Epithelial cell of proximal tubule (primary cell): ENCODE results near the gene TP53BP2. TPM values are rescaled to one million over a fixed set of nuclear protein-coding genes. Genes with fewer than 3 reads are reported as not detected.

Experiments
- DNase-seq: peaks from one replicate; pipeline ENCODE4 v3.0.0-alpha.2; 2011; ENCODE audit warnings: low read depth
- H3K4me3 ChIP-seq: 2 replicates; pipeline ENCODE4 v1.5.1; 2011; ENCODE audit warnings: low read depth, mild to moderate bottlenecking, low read length
- total RNA-seq: library from RNA; depleted of rRNA; stranded (reverse); fragments of >200 nt; gene quantifications from 2 replicates; pipeline ENCODE4 v1.2.3, GENCODE V29; 2015
- TF ChIP-seq, protein P1 (sequence below): conservative IDR thresholded peaks from 2 replicates; pipeline ENCODE4 v1.5.1; 2012; ENCODE audit warnings: low read depth, mild to moderate bottlenecking, low read length

The TP53BP2 gene
- total RNA-seq, 1 donor from 2014 or later, result 102 TPM

DNA sequence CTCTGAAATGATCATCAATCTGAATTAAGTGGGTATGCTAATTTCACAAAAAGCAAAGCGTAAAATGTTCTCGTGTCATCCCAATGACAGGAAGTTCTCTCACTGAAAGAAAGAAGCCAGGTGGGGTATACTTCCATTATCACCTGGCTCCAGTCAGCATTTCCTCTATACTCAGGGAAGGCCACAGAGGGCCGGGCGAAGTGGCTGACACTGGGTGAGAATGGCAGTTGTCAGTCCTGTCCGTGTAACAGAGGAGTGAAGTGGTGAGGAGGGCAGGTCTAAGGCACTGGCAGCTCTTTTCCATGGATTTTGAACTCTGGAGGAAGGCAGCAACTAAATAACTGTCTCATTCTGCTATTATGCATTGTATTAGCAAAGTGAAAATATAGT lies 73.0 kb downstream of the TP53BP2 start:
- DNase-seq, result no peak
- no peak overlapping the region for H3K4me3 ChIP-seq
- TF ChIP-seq, protein P1, sequence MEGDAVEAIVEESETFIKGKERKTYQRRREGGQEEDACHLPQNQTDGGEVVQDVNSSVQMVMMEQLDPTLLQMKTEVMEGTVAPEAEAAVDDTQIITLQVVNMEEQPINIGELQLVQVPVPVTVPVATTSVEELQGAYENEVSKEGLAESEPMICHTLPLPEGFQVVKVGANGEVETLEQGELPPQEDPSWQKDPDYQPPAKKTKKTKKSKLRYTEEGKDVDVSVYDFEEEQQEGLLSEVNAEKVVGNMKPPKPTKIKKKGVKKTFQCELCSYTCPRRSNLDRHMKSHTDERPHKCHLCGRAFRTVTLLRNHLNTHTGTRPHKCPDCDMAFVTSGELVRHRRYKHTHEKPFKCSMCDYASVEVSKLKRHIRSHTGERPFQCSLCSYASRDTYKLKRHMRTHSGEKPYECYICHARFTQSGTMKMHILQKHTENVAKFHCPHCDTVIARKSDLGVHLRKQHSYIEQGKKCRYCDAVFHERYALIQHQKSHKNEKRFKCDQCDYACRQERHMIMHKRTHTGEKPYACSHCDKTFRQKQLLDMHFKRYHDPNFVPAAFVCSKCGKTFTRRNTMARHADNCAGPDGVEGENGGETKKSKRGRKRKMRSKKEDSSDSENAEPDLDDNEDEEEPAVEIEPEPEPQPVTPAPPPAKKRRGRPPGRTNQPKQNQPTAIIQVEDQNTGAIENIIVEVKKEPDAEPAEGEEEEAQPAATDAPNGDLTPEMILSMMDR, result no peak

DNA sequence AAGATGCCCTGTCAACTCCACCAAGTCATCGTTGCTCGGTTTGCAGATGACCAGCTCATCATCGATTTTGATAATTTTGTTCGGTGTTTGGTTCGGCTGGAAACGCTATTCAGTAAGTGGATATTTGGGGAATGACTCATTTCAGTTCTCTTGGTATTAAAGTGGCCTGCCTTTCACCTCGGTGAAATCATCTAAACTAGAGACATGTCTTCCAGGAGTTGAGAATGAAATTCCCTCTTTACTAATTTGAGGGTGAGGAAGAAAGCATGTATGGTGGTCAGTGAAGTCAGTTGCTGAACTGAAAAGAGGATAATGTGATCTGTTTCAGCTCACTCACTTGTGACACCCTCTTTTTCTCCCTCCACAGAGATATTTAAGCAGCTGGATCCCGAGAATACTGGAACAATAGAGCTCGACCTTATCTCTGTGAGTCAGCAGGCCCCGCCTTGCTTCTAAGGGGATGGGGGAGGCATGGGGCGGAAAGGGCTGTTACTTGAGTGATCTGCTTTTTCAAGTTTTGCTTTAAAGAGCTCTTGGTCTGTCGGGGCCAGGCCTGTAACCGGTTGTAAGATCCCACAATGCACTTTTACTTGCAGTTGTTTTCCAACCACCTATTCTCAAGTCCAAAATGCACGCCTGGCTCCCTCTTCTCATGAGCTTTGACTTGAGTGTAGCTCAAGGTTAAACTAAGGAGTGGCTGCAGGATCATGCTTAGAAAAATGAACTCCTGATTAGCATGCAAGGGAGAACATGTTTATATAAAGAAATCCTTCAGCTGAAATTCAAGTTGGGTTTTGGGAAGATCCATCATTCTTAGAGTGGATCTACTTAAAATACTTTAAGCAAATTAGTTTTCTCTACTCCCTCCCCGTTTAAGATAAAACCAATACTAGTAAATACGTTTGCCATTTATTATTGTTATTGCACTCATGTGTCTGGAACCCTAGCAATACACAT lies 73.7 kb downstream of the TP53BP2 start:
- peak; percentile 64 for DNase-seq
- no peak overlapping the region for H3K4me3 ChIP-seq
- TF ChIP-seq, protein P1, result no peak

GRCh38 chr1:223771469-223771813 lies 74.3 kb downstream of the TP53BP2 start:
- TF ChIP-seq, protein P1, result no peak
- DNase-seq, result no peak
- no peak overlapping the region for H3K4me3 ChIP-seq

- TF ChIP-seq, protein P1, result no peak
- H3K4me3 ChIP-seq, result no peak overlapping the region
- DNase-seq, result no peak
These were observed 75.0 kb downstream of the TP53BP2 start for GRCh38 chr1:223770621-223771315.

- DNase-seq, result no peak
- TF ChIP-seq, protein P1, result no peak
- H3K4me3 ChIP-seq, result no peak overlapping the region
These were observed 79.9 kb downstream of the TP53BP2 start for GRCh38 chr1:223765719-223766340.

DNA sequence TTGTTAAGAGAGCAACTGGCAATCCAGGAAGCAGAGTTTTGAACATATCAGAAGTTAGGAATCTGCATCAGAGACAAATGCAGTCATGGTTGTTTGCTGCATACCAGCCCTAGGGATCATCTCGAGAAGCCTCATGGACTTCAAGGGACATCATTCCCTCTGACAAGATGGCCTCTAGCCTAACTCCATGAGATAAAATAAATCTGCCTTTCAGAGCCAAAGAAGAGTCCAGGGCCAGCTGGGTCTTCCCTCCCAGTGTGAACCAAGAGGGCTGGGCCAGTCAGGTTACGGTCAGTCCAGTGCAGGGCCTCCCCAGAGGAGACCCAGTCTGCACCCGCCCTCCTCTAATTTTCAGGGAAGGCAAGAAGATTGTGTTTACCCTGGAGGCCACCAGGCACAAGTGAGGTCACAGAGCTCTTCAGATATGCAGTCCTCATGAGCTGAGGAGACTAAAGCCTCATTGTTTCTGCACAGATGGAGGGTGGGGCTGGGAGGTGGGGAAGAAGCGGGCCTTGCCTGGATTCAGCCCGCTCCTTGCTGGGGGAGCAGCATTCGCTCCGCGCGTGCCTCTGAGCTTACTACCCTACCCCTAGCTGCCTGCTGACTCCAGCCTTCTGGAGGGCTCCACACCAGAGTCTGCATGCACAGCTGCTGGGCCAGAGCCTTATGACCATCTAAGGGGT lies 80.6 kb downstream of the TP53BP2 start:
- DNase-seq, result no peak
- TF ChIP-seq, protein P1, result no peak
- no peak overlapping the region for H3K4me3 ChIP-seq
